Measurements from ENCODE around the gene COASY. TPM values are rescaled to one million over a fixed set of nuclear protein-coding genes. Genes with fewer than 3 reads are reported as not detected.
"Not testable (repeated sequence)": the region's sequence is repeated elsewhere in the genome, so short reads cannot be mapped to it uniquely, and the experiment has no call there.

COASY gene
- total RNA-seq, 2 experiments from 2014 or later: 42.9 to 123 TPM

- Histone ChIP-seq H3K9me3 (ENCODE audit: low read length) (no peaks in the 10 kb centered on the region), H4K20me1 (ENCODE audit: insufficient read depth, low read length) (no peaks in the 10 kb centered on the region; the same call in 1 of the 2 replicates), H3K36me3 (ENCODE audit: insufficient read depth, low read length) (peaks cover 20% of the 10 kb centered on the region), H3K4me2 (ENCODE audit: low read length) (peak overlapping the region; percentile 80), H3K9me2 (ENCODE audit: insufficient read depth, low read length) (no peaks in the 10 kb centered on the region), H3K27ac (ENCODE audit: low read depth, low read length, poor library complexity, severe bottlenecking) (peak overlapping the region; percentile 74), H3K79me2 (ENCODE audit: insufficient read depth, low read depth, low read length) (peaks cover 70% of the 10 kb centered on the region), H3K4me3 (ENCODE audit: low read depth, low read length, poor library complexity, severe bottlenecking) (peak overlapping the region; percentile 88), H3K4me1 (ENCODE audit: insufficient read depth, low read length, poor library complexity, severe bottlenecking) (peaks cover 38% of the 10 kb centered on the region), H2AFZ (ENCODE audit: low read length) (peak overlapping the region; percentile 18; the same call in 1 of the 2 replicates)
- TF ChIP-seq EZH2phosphoT487 (IDR thresholded peaks at IDR 0.05; ENCODE audit: borderline replicate concordance, low read depth, low read length) (no peak), CTCF (conservative IDR thresholded peaks at IDR 0.05; ENCODE audit: low read length) (no peak)
- no TSS peak for BruUV-seq (replicated peaks)
- peak; percentile 55 for DNase-seq (ENCODE audit: low spot score)
- intact Hi-C loops (cut with micrococcal nuclease; ENCODE audit: unreplicated experiment): loop anchor here (1.0 to 2.0 kb wide), 2 partner anchors 30 to 70 kb away; no protein-coding TSS in a partner anchor
- CTCF ChIA-PET (ENCODE audit: unreplicated experiment): interaction anchor here (1.7 to 2.3 kb wide), 2 partner anchors 9 to 30 kb away, joined by 4 to 11 read pairs; partner anchors contain the start of gene PSMC3IP
- POLR2A ChIA-PET: interaction anchor here (0.8 to 2.0 kb wide), 17 partner anchors 9 to 166 kb away, joined by 3 to 8 read pairs (median 4); partner anchors contain the start of genes PLEKHH3, PSMC3IP and TUBG2
Measured at GRCh38 chr17:42608305-42609181, 46.6 kb downstream of the COASY start.

GRCh38 chr17:42609182-42609813 lies 47.4 kb downstream of the COASY start, which contains the start of the genes RETREG3 and TUBG1:
TSS of gene RETREG3 (minus strand) at chr17:42609374. CDS start at chr17:42609324, 50 bp downstream.
TSS of gene TUBG1 (plus strand) at chr17:42609683. CDS start at chr17:42609738, 55 bp downstream.
- Histone ChIP-seq H2AFZ (ENCODE audit: low read length) (peak within 1 kb of the TSS; percentile 70; the same call in 1 of the 2 replicates), H3K4me3 (ENCODE audit: low read depth, low read length, poor library complexity, severe bottlenecking) (peak within 1 kb of the TSS; percentile 88), H3K4me2 (ENCODE audit: low read length) (peak within 1 kb of the TSS; percentile 88), H3K27ac (ENCODE audit: low read depth, low read length, poor library complexity, severe bottlenecking) (peak within 1 kb of the TSS; percentile 74), H3K79me2 (ENCODE audit: insufficient read depth, low read depth, low read length) (peaks cover 62% of the 10 kb centered on the region), H3K9me2 (ENCODE audit: insufficient read depth, low read length) (no peaks in the 10 kb centered on the region), H3K9me3 (ENCODE audit: low read length) (no peaks in the 10 kb centered on the region), H3K4me1 (ENCODE audit: insufficient read depth, low read length, poor library complexity, severe bottlenecking) (peaks cover 31% of the 10 kb centered on the region), H4K20me1 (ENCODE audit: insufficient read depth, low read length) (no peaks in the 10 kb centered on the region; the same call in 1 of the 2 replicates), H3K36me3 (ENCODE audit: insufficient read depth, low read length) (peaks cover 27% of the 10 kb centered on the region)
- intact Hi-C loops (cut with micrococcal nuclease; ENCODE audit: unreplicated experiment): loop anchor here (2.0 kb wide), 1 partner anchor 70 kb away; no protein-coding TSS in a partner anchor
- no TSS peak for BruUV-seq (replicated peaks)
- ChIA-PET CTCF (ENCODE audit: unreplicated experiment) (interaction anchor here (1.7 to 2.3 kb wide), 2 partner anchors 10 to 31 kb away, joined by 4 to 11 read pairs; partner anchors contain the start of gene PSMC3IP), POLR2A (interaction anchor here (0.8 to 1.7 kb wide), 12 partner anchors 8 to 165 kb away, joined by 3 to 8 read pairs (median 3); partner anchors contain the start of genes PLEKHH3, PSMC3IP and TUBG2)
- DNase-seq (ENCODE audit: low spot score): peak; percentile 99
- no peak for TF ChIP-seq CTCF (conservative IDR thresholded peaks at IDR 0.05; ENCODE audit: low read length)
- no peak for TF ChIP-seq EZH2phosphoT487 (IDR thresholded peaks at IDR 0.05; ENCODE audit: borderline replicate concordance, low read depth, low read length)

GRCh38 chr17:42609814-42610801 lies 48.2 kb downstream of the COASY start:
- H3K9me3 ChIP-seq (ENCODE audit: low read length); H3K9me2 ChIP-seq (ENCODE audit: insufficient read depth, low read length); DNase-seq (ENCODE audit: low spot score); H4K20me1 ChIP-seq (ENCODE audit: insufficient read depth, low read length): not testable (repeated sequence)
- H3K4me3 ChIP-seq (ENCODE audit: low read depth, low read length, poor library complexity, severe bottlenecking): peak overlapping the region; percentile 88
- ChIA-PET POLR2A (interaction anchor here (0.8 to 1.5 kb wide), 7 partner anchors 8 to 71 kb away, joined by 3 to 7 read pairs (median 3); partner anchors contain the start of genes PSMC3IP and TUBG2), CTCF (ENCODE audit: unreplicated experiment) (interaction anchor here (2.3 kb wide), 1 partner anchor 32 kb away, joined by 11 read pairs; the partner anchor contains the start of gene PSMC3IP)
- H3K4me2 ChIP-seq (ENCODE audit: low read length): peak overlapping the region; percentile 88
- peaks cover 54% of the 10 kb centered on the region for H3K79me2 ChIP-seq (ENCODE audit: insufficient read depth, low read depth, low read length)
- intact Hi-C loops (cut with micrococcal nuclease; ENCODE audit: unreplicated experiment): loop anchor here (2.0 kb wide), 1 partner anchor 69 kb away; no protein-coding TSS in a partner anchor
- peak overlapping the region; percentile 61 for H3K27ac ChIP-seq (ENCODE audit: low read depth, low read length, poor library complexity, severe bottlenecking)
- BruUV-seq (replicated peaks): TSS peak; percentile 69
- H3K36me3 ChIP-seq (ENCODE audit: insufficient read depth, low read length): peaks cover 34% of the 10 kb centered on the region
- H2AFZ ChIP-seq (ENCODE audit: low read length): peak overlapping the region; percentile 70; the same call in 1 of the 2 replicates
- H3K4me1 ChIP-seq (ENCODE audit: insufficient read depth, low read length, poor library complexity, severe bottlenecking): peaks cover 23% of the 10 kb centered on the region
